ENCODE data around the gene HSPA4. TPM values are rescaled to one million over a fixed set of nuclear protein-coding genes. Genes with fewer than 3 reads are reported as not detected.

The HSPA4 gene
- total and polyA plus RNA-seq, 5 donors from 2014 or later, result 32.8 to 47.9 (median 38.7) TPM

DNA sequence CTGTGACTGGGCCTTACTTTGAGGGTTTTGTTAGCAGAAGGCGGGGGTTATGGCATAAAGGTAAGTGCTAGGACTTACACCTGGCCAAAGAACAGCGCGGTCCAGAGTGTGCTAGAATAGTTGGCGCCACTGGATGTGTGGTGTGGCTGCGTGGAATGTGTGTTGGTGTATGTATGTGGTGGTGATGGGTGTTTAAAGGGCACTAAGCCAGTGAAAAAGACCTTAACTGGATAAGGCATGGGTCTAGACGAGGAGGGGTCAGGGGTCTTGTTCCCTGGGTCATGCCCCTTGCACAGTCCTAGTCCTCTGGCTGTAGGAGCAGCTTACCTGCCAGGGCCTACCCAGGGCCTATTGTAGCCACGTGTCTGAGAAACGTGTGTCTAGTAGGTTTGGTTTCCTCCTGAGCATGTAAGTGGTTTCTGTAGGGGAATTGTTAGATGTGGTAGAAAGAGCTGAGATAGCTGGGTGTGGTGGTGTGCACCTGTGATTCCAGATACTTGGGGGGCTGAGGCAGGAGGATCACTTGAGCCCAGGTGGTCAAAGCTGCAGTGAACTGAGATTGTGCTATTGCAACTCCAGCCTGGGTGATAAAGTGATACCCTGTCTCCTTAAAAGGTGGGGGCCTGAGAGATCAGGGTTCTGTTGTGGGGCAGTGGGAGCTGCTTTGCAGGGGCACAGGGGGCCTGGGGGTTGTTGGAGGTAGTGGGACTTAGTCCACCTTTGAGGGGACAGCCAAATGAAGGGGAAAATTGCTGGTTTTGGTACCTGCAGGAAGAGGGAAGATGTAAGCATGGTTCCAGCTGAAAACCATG, 55.2 kb downstream of the HSPA4 start:
- Histone ChIP-seq H3K9me3 (ENCODE audit: control insufficient read depth in 2 of 2, low read length in 2 of 2) (no peaks in the 10 kb centered on the region), H3K27ac (ENCODE audit: insufficient read depth, low read length, poor library complexity, severe bottlenecking) (no peak overlapping the region), H3K4me1 (ENCODE audit: control insufficient read depth, insufficient read depth, low read length, poor library complexity, severe bottlenecking) (no peaks in the 10 kb centered on the region), H3K27me3 (ENCODE audit: control insufficient read depth, insufficient read depth, low read length) (no peaks in the 10 kb centered on the region), H3K4me3 (ENCODE audit: low read depth, low read length) (no peak overlapping the region), H3K36me3 (ENCODE audit: control insufficient read depth, insufficient read depth, low read length) (peaks cover 36% of the 10 kb centered on the region)
- H3K27ac Mint-ChIP-seq, result peak overlapping the region in 1 of 3 donors; percentile 57
- no peaks in the 10 kb centered on the region for H3K27me3 Mint-ChIP-seq
- H3K4me1 Mint-ChIP-seq, result peaks cover 10 to 19% (median 12%) of the 10 kb centered on the region in 4 donors
- H3K4me3 Mint-ChIP-seq, result no peak overlapping the region
- ATAC-seq (ENCODE audit: low read depth in 2 of 2) (no peak), DNase-seq (peak in 1 of 3 donors; percentile 23)
- H3K9me3 Mint-ChIP-seq, result peaks cover 0 to 3% (median 0%) of the 10 kb centered on the region in 7 donors
- H3K36me3 Mint-ChIP-seq, result peaks cover 31% of the 10 kb centered on the region

DNA sequence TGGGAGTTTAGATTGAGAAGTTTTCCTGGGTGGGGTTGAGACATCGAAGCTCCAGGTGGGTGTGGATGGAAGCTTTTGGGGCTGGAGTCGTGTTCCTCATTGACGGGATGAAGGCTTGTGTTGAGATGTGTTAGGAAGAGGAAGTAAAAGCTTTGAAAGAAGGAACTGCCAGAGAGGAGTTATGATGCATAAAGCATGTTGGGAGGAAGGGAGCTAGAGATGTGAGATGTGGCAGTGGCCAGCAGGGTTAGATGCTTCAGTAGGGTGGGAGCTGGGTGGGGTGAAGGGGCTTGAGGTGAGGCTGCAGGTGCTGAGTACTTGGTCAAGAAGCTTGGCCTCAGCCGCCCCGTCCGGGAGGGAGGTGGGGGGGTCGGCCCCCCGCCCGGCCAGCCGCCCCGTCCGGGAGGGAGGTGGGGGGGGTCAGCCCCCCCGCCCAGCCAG, 56.7 kb downstream of the HSPA4 start:
- no peaks in the 10 kb centered on the region for H3K27me3 Mint-ChIP-seq
- ATAC-seq (ENCODE audit: low read depth in 2 of 2), result no peak
- H3K9me3 ChIP-seq (ENCODE audit: control insufficient read depth in 2 of 2, low read length in 2 of 2), result no peaks in the 10 kb centered on the region
- no peaks in the 10 kb centered on the region for H3K27me3 ChIP-seq (ENCODE audit: control insufficient read depth, insufficient read depth, low read length)
- H3K36me3 Mint-ChIP-seq, result peaks cover 18% of the 10 kb centered on the region
- H3K27ac Mint-ChIP-seq, result peak overlapping the region in 1 of 3 donors; percentile 88
- no peak for DNase-seq
- no peak overlapping the region for H3K4me3 Mint-ChIP-seq
- H3K36me3 ChIP-seq (ENCODE audit: control insufficient read depth, insufficient read depth, low read length), result peaks cover 23% of the 10 kb centered on the region
- no peak overlapping the region for H3K4me3 ChIP-seq (ENCODE audit: low read depth, low read length)
- no peak overlapping the region for H3K27ac ChIP-seq (ENCODE audit: insufficient read depth, low read length, poor library complexity, severe bottlenecking)
- H3K4me1 Mint-ChIP-seq, result peaks cover 10 to 19% (median 12%) of the 10 kb centered on the region in 4 donors
- peaks cover 0 to 3% (median 0%) of the 10 kb centered on the region in 7 donors for H3K9me3 Mint-ChIP-seq
- H3K4me1 ChIP-seq (ENCODE audit: control insufficient read depth, insufficient read depth, low read length, poor library complexity, severe bottlenecking), result no peaks in the 10 kb centered on the region

- ATAC-seq (ENCODE audit: low read depth in 2 of 2) (no peak), DNase-seq (no peak)
- H3K27ac ChIP-seq (ENCODE audit: insufficient read depth, low read length, poor library complexity, severe bottlenecking), result no peak overlapping the region
- Mint-ChIP-seq H3K4me3 (no peak overlapping the region), H3K9me3 (peaks cover 0 to 3% (median 0%) of the 10 kb centered on the region in 7 donors), H3K36me3 (peaks cover 9% of the 10 kb centered on the region), H3K27me3 (peaks cover 6% of the 10 kb centered on the region), H3K27ac (no peak overlapping the region), H3K4me1 (peaks cover 10 to 19% (median 12%) of the 10 kb centered on the region in 4 donors)
- peaks cover 10% of the 10 kb centered on the region for H3K36me3 ChIP-seq (ENCODE audit: control insufficient read depth, insufficient read depth, low read length)
- no peaks in the 10 kb centered on the region for H3K27me3 ChIP-seq (ENCODE audit: control insufficient read depth, insufficient read depth, low read length)
- H3K9me3 ChIP-seq (ENCODE audit: control insufficient read depth in 2 of 2, low read length in 2 of 2), result no peaks in the 10 kb centered on the region
- no peaks in the 10 kb centered on the region for H3K4me1 ChIP-seq (ENCODE audit: control insufficient read depth, insufficient read depth, low read length, poor library complexity, severe bottlenecking)
- no peak overlapping the region for H3K4me3 ChIP-seq (ENCODE audit: low read depth, low read length)
These were observed 58.1 kb downstream of the HSPA4 start for GRCh38 chr5:133109655-133110483.

DNA sequence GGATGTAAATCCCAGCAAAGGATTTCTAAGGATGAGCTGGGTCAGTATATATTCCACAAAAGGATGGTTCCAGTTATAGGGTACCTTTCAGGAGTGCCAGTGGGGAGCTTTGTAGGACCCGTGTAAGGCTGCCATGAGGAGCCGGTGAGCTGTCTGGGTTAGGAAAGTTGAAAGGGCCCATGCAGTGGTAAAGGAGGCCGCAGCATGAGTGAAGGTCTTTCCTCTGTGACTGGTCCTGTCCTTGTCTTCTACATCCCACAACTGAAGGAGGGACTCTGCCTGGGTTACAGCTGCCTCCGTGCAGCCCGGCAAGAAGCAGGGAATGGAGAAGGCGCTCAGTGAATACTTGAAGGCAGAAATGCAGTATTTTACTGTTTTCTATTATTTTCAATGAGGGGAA, 58.9 kb downstream of the HSPA4 start:
- Mint-ChIP-seq H3K36me3 (peaks cover under 1% of the 10 kb centered on the region), H3K9me3 (peaks cover 0 to 3% (median 0%) of the 10 kb centered on the region in 7 donors), H3K27me3 (peaks cover 6% of the 10 kb centered on the region), H3K4me1 (peaks cover 10 to 19% (median 12%) of the 10 kb centered on the region in 4 donors), H3K27ac (no peak overlapping the region), H3K4me3 (peak overlapping the region in 1 of 4 donors; percentile 50)
- no peaks in the 10 kb centered on the region for H3K27me3 ChIP-seq (ENCODE audit: control insufficient read depth, insufficient read depth, low read length)
- no peaks in the 10 kb centered on the region for H3K9me3 ChIP-seq (ENCODE audit: control insufficient read depth in 2 of 2, low read length in 2 of 2)
- no peaks in the 10 kb centered on the region for H3K4me1 ChIP-seq (ENCODE audit: control insufficient read depth, insufficient read depth, low read length, poor library complexity, severe bottlenecking)
- no peak overlapping the region for H3K27ac ChIP-seq (ENCODE audit: insufficient read depth, low read length, poor library complexity, severe bottlenecking)
- peaks cover 1% of the 10 kb centered on the region for H3K36me3 ChIP-seq (ENCODE audit: control insufficient read depth, insufficient read depth, low read length)
- ATAC-seq (ENCODE audit: low read depth in 2 of 2), result no peak
- DNase-seq, result no peak
- H3K4me3 ChIP-seq (ENCODE audit: low read depth, low read length), result no peak overlapping the region

- ATAC-seq (ENCODE audit: low read depth in 2 of 2) (peak; percentile 40 to 43), DNase-seq (peak; percentile 39 to 79 (median 55))
- no peak overlapping the region for H3K27ac ChIP-seq (ENCODE audit: insufficient read depth, low read length, poor library complexity, severe bottlenecking)
- Mint-ChIP-seq H3K4me3 (no peak overlapping the region), H3K9me3 (peaks cover 0 to 3% (median 0%) of the 10 kb centered on the region in 7 donors), H3K4me1 (peaks cover 10 to 19% (median 12%) of the 10 kb centered on the region in 4 donors), H3K27ac (no peak overlapping the region), H3K36me3 (no peaks in the 10 kb centered on the region), H3K27me3 (peaks cover 6% of the 10 kb centered on the region)
- H3K4me1 ChIP-seq (ENCODE audit: control insufficient read depth, insufficient read depth, low read length, poor library complexity, severe bottlenecking), result no peaks in the 10 kb centered on the region
- H3K4me3 ChIP-seq (ENCODE audit: low read depth, low read length), result no peak overlapping the region
- no peaks in the 10 kb centered on the region for H3K27me3 ChIP-seq (ENCODE audit: control insufficient read depth, insufficient read depth, low read length)
- no peaks in the 10 kb centered on the region for H3K9me3 ChIP-seq (ENCODE audit: control insufficient read depth in 2 of 2, low read length in 2 of 2)
- no peaks in the 10 kb centered on the region for H3K36me3 ChIP-seq (ENCODE audit: control insufficient read depth, insufficient read depth, low read length)
These were observed 59.5 kb downstream of the HSPA4 start for GRCh38 chr5:133111299-133111698.

DNA sequence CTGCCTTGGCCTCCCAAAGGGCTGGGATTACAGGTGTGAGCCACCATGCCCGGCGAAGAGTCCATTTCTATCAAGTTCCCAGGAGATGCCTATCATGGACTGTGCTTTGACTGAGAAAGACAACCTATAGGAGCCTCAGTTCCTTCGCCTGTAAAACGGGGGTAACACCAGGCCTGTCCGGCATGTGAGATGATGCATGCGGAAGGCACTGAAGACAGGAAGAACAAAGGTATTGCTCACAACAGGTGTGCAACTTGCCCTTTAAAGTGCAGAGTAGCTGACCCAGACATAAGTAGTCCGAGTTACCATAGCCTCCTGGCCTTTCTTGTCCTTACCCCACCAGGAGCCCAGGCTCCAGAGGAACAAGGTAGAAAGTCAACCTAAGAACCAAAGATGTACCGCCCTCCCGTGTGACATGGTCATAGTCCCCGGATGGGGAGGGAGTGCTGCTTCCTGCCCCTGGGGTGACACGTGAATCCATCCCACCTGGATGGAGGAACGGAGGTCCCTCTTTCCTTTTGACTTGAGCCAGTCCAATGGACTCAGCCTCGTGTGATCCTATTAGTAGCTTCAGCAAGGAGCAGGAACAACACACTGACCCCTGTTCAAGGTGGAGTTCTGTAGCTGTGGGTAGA, 60.3 kb downstream of the HSPA4 start:
- no peaks in the 10 kb centered on the region for H3K4me1 ChIP-seq (ENCODE audit: control insufficient read depth, insufficient read depth, low read length, poor library complexity, severe bottlenecking)
- Mint-ChIP-seq H3K27me3 (peaks cover 6% of the 10 kb centered on the region), H3K36me3 (no peaks in the 10 kb centered on the region), H3K27ac (no peak overlapping the region), H3K9me3 (peaks cover 0 to 1% (median 0%) of the 10 kb centered on the region in 7 donors), H3K4me1 (peaks cover 10 to 13% (median 11%) of the 10 kb centered on the region in 4 donors), H3K4me3 (no peak overlapping the region)
- H3K9me3 ChIP-seq (ENCODE audit: control insufficient read depth in 2 of 2, low read length in 2 of 2), result no peaks in the 10 kb centered on the region
- no peak overlapping the region for H3K4me3 ChIP-seq (ENCODE audit: low read depth, low read length)
- no peaks in the 10 kb centered on the region for H3K36me3 ChIP-seq (ENCODE audit: control insufficient read depth, insufficient read depth, low read length)
- ATAC-seq (ENCODE audit: low read depth in 2 of 2), result no peak
- no peaks in the 10 kb centered on the region for H3K27me3 ChIP-seq (ENCODE audit: control insufficient read depth, insufficient read depth, low read length)
- H3K27ac ChIP-seq (ENCODE audit: insufficient read depth, low read length, poor library complexity, severe bottlenecking), result no peak overlapping the region
- DNase-seq, result no peak

DNA sequence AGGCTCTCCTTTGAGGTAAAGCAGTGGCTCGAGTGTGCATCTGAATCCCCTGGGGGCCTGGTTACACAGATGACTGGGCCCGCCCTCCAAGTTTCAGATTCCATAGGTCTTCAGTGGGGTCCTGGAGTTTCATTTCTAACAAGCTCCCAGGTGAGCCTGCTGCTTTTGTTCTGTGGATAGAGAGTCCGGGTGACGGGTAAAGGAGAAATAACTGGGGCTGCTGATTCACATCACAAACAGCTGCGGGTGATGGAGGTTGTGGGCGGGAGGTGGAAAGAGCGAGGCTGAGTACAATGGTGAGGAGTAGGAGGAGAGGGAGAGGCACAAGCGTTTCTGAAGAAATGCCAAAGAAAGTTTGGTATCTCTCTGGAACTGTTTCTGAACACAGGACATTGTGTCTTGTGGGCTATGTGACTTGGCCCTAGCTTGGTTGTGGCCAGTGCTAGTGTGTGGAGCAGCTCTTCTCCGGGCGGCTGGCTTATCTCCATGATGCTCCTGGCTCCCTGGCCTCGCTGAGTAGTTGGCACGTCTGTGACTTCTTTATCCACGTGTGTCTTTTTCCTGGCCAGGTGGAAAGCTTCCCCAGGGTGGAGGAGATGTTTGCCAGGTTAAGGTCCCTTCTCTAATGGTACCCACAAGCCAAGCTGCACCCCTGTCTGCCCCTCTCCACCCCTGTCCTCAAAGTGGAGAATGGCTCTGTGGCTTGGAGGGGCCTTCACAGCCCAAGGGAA, 61.7 kb downstream of the HSPA4 start:
- Mint-ChIP-seq H3K4me1 (peaks cover 5 to 9% (median 8%) of the 10 kb centered on the region in 4 donors), H3K27ac (peak overlapping the region in 1 of 3 donors; percentile 55), H3K36me3 (no peaks in the 10 kb centered on the region), H3K9me3 (no peaks in the 10 kb centered on the region), H3K4me3 (no peak overlapping the region), H3K27me3 (peaks cover 6% of the 10 kb centered on the region)
- Histone ChIP-seq H3K4me1 (ENCODE audit: control insufficient read depth, insufficient read depth, low read length, poor library complexity, severe bottlenecking) (no peaks in the 10 kb centered on the region), H3K4me3 (ENCODE audit: low read depth, low read length) (no peak overlapping the region), H3K27ac (ENCODE audit: insufficient read depth, low read length, poor library complexity, severe bottlenecking) (no peak overlapping the region), H3K27me3 (ENCODE audit: control insufficient read depth, insufficient read depth, low read length) (no peaks in the 10 kb centered on the region), H3K36me3 (ENCODE audit: control insufficient read depth, insufficient read depth, low read length) (no peaks in the 10 kb centered on the region), H3K9me3 (ENCODE audit: control insufficient read depth in 2 of 2, low read length in 2 of 2) (no peaks in the 10 kb centered on the region)
- DNase-seq (no peak), ATAC-seq (ENCODE audit: low read depth in 2 of 2) (no peak)

Data from CD4-positive, CD25-positive, alpha-beta regulatory T cell (primary cell).